Stomach (tissue), 9 donors: Measurements from ENCODE around the gene RYR3. TPM values are rescaled to one million over a fixed set of nuclear protein-coding genes. Genes with fewer than 3 reads are reported as not detected.

ENCODE experiments used
- DNase-seq, 2 donors: peaks; one replicate each; pipeline versions ENCODE4 v3.0.0 to v3.0.0-alpha.2; 2013 to 2019
- H3K27ac ChIP-seq, 5 donors: fragments of 200-600 bp in 4 of 5; sonication (generic) in 4 of 5; one replicate each; pipeline ENCODE4 v1.5.1; 2013 to 2019; ENCODE audit warnings: mild to moderate bottlenecking in 1 of 5, moderate library complexity in 1 of 5
- H3K27me3 ChIP-seq, 3 donors: fragments of 200-600 bp; sonication (generic); one replicate each; pipeline ENCODE4 v1.5.1; 2017 to 2019; ENCODE audit warnings: mixed run types in 1 of 3
- H3K36me3 ChIP-seq, 4 donors: fragments of 200-600 bp; sonication (generic); 1 replicate in 3 of 4; 2 replicates in 1 of 4; pipeline ENCODE4 v1.5.1; 2016 to 2019
- H3K4me1 ChIP-seq, 4 donors: fragments of 200-600 bp; sonication (generic); one replicate each; pipeline ENCODE4 v1.5.1; 2016 to 2019
- H3K4me3 ChIP-seq, 4 donors: fragments of 200-600 bp; sonication (generic) in 3 of 4; one replicate each; pipeline ENCODE4 v1.5.1; 2016 to 2019; ENCODE audit warnings: mild to moderate bottlenecking in 1 of 4
- H3K9me3 ChIP-seq, 4 donors: fragments of 200-600 bp; sonication (generic); one replicate each; pipeline ENCODE4 v1.5.1; 2016 to 2019
- EP300 ChIP-seq: sonication (generic); formaldehyde crosslinking; IDR thresholded peaks from one replicate; pipeline ENCODE4 v1.6.1; 2017; ENCODE audit warnings: antibody characterized with exemption
- POLR2A ChIP-seq, 4 donors: fragments of 450-650 bp; IDR thresholded peaks; one replicate each; pipeline ENCODE4 v1.6.1; 2016; ENCODE audit warnings: antibody characterized with exemption in 4 of 4, control low read depth in 2 of 4, mild to moderate bottlenecking in 1 of 4, moderate library complexity in 1 of 4
- POLR2AphosphoS5 ChIP-seq, 3 donors: sonication (generic); formaldehyde crosslinking; IDR thresholded peaks; one replicate each; pipeline ENCODE4 v1.6.1; 2016; ENCODE audit warnings: antibody characterized with exemption in 3 of 3
- WGBS, 5 donors: extraction: QIAGEN DNeasy Blood & Tissue Kit in 3 of 5; methylation state at CpG; one replicate each; pipeline versions ENCODE4 v1.1.5 to v1.1.7; 2013 to 2018; 5-methylcytosine and 5-hydroxymethylcytosine counted together
- intact Hi-C: fragments of 100-400 bp; cut with DNase I; formaldehyde crosslinking; loops from one replicate; pipeline ENCODE4 v1.15.1; 2023; ENCODE audit warnings: low total_unique reads
- polyA plus RNA-seq, 3 donors: library from polyadenylated mRNA; stranded (reverse); fragments of 200-250 nt; gene quantifications; one replicate each; pipeline ENCODE4 v1.2.3, GENCODE V29; 2013
- total RNA-seq, 5 donors: library from RNA; depleted of rRNA; stranded (reverse); fragments of >200 nt; gene quantifications; one replicate each; pipeline versions ENCODE4 v1.1.0 to v1.2.3, GENCODE V29; 2014 to 2016
- TF ChIP-seq, protein P1 (sequence below), 7 experiments: fragments of 450-650 bp in 4 of 7; fragments of 200-600 bp in 3 of 7; sonication (generic) in 3 of 7; IDR thresholded peaks; one replicate each; pipeline ENCODE4 v1.5.1; 2016 to 2019; ENCODE audit warnings: antibody characterized with exemption in 7 of 7, control low read depth in 2 of 7, mild to moderate bottlenecking in 1 of 7
- donor health status: healthy with polysubstance abuse.
- donor health status: Bipolar disorder and iron deficiency.
- donor health status: healthy.

The RYR3 gene
- total and polyA plus RNA-seq, 8 donors: 0.12 to 36.2 (median 4.0) TPM

DNA sequence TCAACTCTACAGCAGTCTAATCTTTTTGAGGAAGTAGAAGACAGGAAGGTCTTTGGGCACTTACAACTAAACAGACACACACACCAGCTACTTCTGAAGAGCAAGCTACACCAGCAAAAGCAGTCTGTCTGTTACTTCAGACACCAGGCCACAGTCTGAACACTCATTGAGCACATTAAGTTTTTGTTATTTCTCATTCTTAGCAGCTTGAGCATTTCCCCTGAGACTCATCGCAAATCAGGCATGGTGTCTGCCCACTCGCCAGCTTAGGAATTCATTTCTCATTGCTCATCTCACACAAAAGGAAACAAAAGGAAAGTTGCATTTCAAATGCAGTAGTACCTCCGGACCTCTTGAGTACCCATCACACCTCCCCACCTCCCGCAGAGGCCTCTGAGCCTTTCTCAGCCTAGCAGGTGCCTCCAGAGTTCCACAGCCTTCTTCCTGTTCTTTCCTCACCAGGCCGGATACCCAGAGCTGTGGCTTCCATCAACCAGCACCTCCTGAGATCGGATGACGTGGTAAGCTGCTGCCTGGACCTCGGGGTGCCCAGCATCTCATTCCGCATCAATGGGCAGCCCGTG, 302.0 kb downstream of the RYR3 start:
- H3K27me3 ChIP-seq: no peaks in the 10 kb centered on the region
- no peak overlapping the region for H3K4me3 ChIP-seq
- H3K9me3 ChIP-seq: no peaks in the 10 kb centered on the region
- intact Hi-C loops: no loop called here
- 77 to 86% (median 82%) methylated on average over 10 of the region's 10 CpGs for WGBS, 5 donors
- no peak for DNase-seq
- H3K36me3 ChIP-seq: no peaks in the 10 kb centered on the region
- TF ChIP-seq POLR2AphosphoS5 (IDR thresholded peaks at IDR 0.05) (no peak), EP300 (no peak)
- H3K27ac ChIP-seq: no peak overlapping the region
- H3K4me1 ChIP-seq: no peaks in the 10 kb centered on the region

DNA sequence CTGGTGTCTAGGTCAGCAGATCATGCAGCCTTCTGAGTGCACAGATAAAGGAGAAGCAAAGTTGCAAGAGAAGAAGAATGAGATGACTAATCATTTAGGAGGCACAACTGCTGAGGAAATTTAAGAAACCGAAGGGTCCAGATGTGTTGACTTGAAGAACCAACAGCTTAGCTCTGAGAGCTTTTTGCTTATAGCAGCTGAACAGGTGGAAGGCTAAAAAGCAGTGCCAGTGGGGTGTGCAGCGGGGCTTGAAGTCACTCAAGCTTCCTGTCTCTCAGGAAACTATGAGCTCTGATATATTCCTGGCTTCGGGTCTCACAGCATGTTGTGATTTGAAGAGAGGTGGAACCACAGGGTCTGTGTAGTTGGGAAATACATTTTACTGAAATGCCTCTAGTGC, 305.7 kb downstream of the RYR3 start:
- intact Hi-C loops: no loop called here
- Histone ChIP-seq H3K27me3 (no peaks in the 10 kb centered on the region), H3K9me3 (no peaks in the 10 kb centered on the region), H3K27ac (no peak overlapping the region), H3K4me1 (no peaks in the 10 kb centered on the region), H3K4me3 (no peak overlapping the region), H3K36me3 (no peaks in the 10 kb centered on the region)
- WGBS, 5 donors: 49 to 74% (median 65%) methylated on average over 3 of the region's 3 CpGs
- TF ChIP-seq, protein P1, sequence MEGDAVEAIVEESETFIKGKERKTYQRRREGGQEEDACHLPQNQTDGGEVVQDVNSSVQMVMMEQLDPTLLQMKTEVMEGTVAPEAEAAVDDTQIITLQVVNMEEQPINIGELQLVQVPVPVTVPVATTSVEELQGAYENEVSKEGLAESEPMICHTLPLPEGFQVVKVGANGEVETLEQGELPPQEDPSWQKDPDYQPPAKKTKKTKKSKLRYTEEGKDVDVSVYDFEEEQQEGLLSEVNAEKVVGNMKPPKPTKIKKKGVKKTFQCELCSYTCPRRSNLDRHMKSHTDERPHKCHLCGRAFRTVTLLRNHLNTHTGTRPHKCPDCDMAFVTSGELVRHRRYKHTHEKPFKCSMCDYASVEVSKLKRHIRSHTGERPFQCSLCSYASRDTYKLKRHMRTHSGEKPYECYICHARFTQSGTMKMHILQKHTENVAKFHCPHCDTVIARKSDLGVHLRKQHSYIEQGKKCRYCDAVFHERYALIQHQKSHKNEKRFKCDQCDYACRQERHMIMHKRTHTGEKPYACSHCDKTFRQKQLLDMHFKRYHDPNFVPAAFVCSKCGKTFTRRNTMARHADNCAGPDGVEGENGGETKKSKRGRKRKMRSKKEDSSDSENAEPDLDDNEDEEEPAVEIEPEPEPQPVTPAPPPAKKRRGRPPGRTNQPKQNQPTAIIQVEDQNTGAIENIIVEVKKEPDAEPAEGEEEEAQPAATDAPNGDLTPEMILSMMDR (IDR thresholded peaks at IDR 0.05): no peak
- no peak for TF ChIP-seq EP300
- no peak for TF ChIP-seq POLR2A (IDR thresholded peaks at IDR 0.05)
- no peak for TF ChIP-seq POLR2AphosphoS5 (IDR thresholded peaks at IDR 0.05)
- DNase-seq: no peak

DNA sequence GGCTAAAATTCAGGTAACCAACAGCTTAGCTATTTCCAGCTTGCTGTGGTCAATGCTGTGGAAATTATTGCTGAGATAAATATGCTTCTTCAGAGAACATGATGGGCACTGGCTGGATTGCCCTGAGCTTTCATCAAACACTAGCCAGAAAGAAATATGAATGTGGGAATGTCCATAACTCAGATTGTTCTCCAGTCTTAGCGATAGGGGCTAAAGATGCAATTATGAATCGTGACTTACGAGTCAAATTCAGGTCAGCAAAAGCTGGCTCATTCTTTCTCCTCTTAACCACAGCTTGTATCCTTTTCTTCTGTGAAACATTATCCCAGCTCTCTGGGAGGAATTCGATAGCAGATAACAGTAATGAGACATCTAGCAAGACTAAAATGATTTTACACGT, 307.6 kb downstream of the RYR3 start:
- no peaks in the 10 kb centered on the region for H3K4me1 ChIP-seq
- intact Hi-C loops: no loop called here
- 72 to 80% (median 73%) methylated on average over 5 of the region's 5 CpGs for WGBS, 5 donors
- H3K27ac ChIP-seq: no peak overlapping the region
- H3K36me3 ChIP-seq: no peaks in the 10 kb centered on the region
- no peak for DNase-seq
- no peaks in the 10 kb centered on the region for H3K27me3 ChIP-seq
- no peaks in the 10 kb centered on the region for H3K9me3 ChIP-seq
- no peak overlapping the region for H3K4me3 ChIP-seq
- TF ChIP-seq EP300 (no peak), POLR2A (IDR thresholded peaks at IDR 0.05) (no peak), POLR2AphosphoS5 (IDR thresholded peaks at IDR 0.05) (no peak)
- TF ChIP-seq, protein P1 (IDR thresholded peaks at IDR 0.05): no peak

DNA sequence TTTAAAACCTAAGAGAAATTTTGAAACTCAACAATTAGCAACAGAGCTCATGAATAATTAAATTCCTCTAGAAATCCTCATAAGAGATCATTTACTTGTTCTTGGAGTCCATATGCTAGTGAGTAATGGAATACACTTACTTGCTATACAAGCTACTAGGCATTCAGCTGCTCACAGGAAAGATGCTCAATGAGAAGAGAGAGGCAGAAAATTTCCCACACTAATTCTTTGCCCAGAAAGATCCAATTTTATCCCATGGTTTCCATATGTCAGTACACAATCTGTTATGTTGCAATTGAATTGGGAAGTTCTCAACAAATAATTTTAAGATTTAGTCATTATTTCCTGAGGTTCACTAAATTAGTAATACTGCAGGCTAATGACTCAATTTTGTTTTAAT, 310.4 kb downstream of the RYR3 start:
- DNase-seq: no peak
- H3K27ac ChIP-seq: no peak overlapping the region
- H3K36me3 ChIP-seq: no peaks in the 10 kb centered on the region
- no peak for TF ChIP-seq POLR2A (IDR thresholded peaks at IDR 0.05)
- TF ChIP-seq POLR2AphosphoS5 (IDR thresholded peaks at IDR 0.05): no peak
- TF ChIP-seq EP300: no peak
- TF ChIP-seq, protein P1 (IDR thresholded peaks at IDR 0.05): no peak
- intact Hi-C loops: no loop called here
- H3K9me3 ChIP-seq: no peaks in the 10 kb centered on the region
- H3K4me3 ChIP-seq: no peak overlapping the region
- no peaks in the 10 kb centered on the region for H3K27me3 ChIP-seq
- no peaks in the 10 kb centered on the region for H3K4me1 ChIP-seq

DNA sequence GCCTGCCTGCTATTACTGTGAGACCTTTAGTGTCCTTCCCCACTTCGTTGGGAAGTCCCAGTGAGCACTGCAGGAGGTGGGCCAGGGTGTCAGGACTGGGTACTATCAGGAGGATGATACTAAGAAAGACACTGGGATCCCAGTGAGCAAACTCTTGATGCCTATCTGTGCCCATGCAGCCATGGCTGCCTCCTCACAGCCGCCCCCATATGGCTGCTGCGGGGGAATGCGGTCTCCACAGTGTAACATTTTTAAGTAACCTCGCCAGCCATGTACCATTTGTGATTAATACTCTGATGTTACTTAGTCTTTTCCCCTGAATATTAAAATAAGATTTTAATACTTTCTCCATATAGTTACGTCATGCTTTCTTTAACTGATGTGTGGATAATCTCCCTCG, 312.2 kb downstream of the RYR3 start:
- no peak for DNase-seq
- TF ChIP-seq POLR2AphosphoS5 (IDR thresholded peaks at IDR 0.05) (no peak), EP300 (no peak), POLR2A (IDR thresholded peaks at IDR 0.05) (no peak)
- TF ChIP-seq, protein P1 (IDR thresholded peaks at IDR 0.05): no peak
- no peaks in the 10 kb centered on the region for H3K36me3 ChIP-seq
- no peak overlapping the region for H3K27ac ChIP-seq
- intact Hi-C loops: no loop called here
- 84 to 89% (median 86%) methylated on average over 7 of the region's 7 CpGs for WGBS, 5 donors
- H3K9me3 ChIP-seq: no peaks in the 10 kb centered on the region
- H3K27me3 ChIP-seq: peaks cover 0 to 8% (median 0%) of the 10 kb centered on the region in 3 donors
- H3K4me1 ChIP-seq: no peaks in the 10 kb centered on the region
- H3K4me3 ChIP-seq: no peak overlapping the region
